UCSD-AML1 (cell line): ENCODE results near the gene UNC5A.
A peak's percentile ranks its signal among the peaks of the same experiment; 100 is the strongest.

ENCODE experiments used
- DNase-seq: peaks from one replicate; lab custom pipeline; 2025; ENCODE audit not compliant: unreplicated experiment; lab: John Stamatoyannopoulos, UW

The UNC5A gene

DNA sequence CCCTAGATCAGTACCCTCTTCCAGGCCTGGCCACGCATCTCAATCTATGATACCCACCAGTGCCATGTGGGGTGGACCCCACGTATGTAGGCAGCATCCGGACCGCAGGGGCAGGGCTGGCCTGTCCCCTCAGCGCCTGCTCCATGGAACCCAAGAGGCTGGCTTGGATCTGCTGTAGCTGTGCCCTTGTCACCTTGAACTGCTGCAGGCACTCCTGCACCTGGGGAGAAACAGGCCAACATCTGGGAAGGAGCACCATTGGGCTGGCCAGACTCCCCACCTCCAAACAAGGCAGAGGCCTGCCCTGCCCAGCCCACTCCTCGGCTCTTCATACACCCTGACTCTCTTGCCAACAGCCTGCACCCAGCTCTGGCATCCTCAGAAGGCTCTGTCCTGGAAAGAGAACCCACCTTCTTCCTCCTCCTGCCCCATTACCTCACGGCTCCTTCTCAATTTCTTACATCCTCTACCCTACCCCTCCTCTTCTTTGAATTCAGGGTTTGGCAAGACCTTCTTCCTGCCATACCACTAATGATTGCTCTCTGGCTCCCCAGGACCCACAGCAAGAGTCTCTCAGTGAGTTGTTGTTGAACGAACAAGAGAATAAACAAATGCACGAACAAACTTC, 81.1 kb downstream of the UNC5A start:
- DNase-seq = no peak

DNA sequence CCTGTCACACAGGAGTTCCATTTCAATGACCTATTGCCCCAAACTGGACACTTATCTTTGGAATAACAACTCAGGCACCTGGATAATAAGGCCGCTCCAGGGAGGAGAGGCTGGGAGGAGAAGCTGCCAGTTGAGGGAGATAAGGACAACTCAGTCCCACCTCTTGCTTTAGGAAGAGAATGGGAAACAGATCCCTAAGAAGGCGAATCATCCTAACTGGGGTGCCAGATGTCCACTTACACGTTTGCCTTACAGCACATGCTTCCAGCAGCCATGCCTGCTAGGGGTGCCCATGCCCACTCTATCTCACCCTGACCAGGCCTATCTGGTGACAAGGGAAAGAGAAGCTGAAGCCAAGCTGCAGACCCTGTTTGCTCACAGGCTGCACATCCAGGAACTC, 82.3 kb downstream of the UNC5A start:
- no peak for DNase-seq

DNA sequence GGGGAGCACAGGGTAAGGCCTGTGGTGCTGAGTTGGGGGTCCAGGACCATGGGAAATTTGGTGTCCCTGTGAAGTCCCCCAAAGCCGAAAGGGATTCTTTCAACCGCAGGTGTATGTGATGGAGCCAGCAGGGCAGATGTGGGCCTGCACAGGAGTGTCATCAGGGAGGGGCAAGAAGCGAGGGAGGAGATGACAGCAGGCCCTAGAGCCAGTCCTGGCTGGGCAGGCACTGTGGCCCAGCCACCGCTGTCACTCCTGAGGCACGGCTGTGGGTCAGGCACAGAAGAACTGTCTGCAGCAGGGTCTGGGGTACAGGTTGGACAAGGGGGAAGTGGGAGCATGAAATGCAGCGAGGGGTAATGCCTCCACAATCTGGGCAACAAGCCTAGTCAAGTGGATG, 83.9 kb downstream of the UNC5A start:
- DNase-seq = no peak

- DNase-seq = no peak
Measured at GRCh38 chr5:176895831-176896230, 85.5 kb downstream of the UNC5A start.

DNA sequence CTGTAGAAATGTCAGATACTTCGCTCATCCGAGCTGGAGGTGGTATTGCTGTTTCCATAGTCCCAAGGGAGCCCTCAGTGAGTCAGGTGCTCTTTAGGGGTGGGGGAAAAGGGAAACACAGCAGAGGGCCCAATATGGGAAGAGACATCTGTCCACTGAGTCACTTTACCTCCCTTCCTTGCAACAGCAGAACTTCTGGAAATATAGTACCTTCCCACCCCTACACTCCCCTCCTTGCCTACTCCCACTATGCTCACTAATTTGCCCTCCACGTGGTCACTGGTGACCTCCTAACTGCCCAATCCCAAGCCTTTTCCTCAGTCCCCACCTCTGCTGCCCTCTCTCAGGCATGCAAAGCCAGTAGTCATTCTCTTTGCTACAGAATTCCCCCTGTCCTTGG, 86.9 kb downstream of the UNC5A start:
- no peak for DNase-seq

DNA sequence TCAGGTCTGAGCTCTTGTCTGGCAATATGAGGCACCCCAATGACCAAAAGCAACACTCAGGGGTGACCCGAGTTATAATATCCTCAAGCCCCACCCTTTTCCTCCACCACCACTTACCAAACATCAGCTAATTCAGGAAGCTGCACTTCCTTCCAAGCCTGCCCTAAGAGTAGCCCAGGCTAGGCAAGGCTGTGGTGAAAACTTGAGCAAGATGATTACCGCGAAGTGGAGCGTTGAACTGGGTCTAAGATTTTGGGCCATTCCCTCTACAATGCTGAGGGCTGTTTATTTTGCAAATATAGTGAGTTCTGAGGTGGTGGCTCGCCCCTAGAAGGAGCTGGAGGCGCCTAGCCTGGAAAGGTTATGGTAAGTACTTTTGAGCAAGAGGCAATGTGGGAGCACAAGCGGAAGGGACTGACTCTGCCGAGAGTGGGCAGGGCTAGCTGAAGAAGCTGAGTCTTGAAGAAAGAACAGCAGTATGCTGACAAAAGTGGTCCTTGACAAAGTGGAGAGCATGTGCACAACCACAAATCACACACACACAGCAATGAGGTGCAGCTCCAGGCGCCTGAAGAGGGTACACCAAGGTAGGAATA, 89.0 kb downstream of the UNC5A start, which contains the start of gene HK3:
TSS of gene HK3 (minus strand) at position 51 of the 596 bp plus-strand sequence. CDS start 3,187 bp downstream, outside the sequence.
- peak; percentile 49 for DNase-seq

DNA sequence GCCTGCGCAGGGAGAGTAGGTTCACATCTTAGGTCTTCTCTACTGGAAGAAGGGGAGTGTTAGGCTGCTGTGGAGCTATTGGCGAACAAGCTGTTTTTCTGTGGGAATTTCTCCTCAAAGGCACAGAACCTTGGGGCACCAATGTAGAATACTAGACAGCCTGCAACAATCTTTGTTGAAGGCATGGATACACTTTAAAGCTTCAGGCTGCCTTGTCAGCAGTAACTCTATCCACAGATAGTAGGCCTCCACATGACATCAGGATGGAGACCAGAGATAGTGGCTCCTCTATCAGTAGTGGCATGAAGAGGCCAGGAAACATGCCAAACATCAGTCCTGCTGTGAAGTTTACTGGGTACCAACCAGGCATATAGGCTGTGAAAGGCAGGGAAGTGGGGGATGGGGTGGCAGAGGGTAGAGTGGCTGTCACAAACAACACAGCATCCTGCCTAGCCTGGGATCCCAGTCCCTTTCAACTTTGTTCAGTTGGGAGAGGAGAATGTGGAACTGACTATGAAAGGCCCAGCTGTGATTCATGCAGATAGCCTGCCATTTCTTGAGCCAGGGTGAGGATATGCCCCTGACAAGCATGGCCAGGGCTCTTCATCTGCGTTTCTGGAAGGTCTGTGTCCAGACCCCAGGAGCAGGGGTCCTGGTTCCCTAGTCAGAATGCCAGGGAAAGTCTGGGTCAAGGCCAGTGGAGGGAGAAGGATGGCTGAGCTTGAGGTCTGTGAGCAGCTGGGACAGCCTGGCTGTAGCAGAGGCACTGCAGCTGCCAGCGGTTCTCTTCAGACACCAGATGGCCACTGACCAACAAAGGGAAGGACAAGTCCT, 89.8 kb downstream of the UNC5A start:
- no peak for DNase-seq

DNA sequence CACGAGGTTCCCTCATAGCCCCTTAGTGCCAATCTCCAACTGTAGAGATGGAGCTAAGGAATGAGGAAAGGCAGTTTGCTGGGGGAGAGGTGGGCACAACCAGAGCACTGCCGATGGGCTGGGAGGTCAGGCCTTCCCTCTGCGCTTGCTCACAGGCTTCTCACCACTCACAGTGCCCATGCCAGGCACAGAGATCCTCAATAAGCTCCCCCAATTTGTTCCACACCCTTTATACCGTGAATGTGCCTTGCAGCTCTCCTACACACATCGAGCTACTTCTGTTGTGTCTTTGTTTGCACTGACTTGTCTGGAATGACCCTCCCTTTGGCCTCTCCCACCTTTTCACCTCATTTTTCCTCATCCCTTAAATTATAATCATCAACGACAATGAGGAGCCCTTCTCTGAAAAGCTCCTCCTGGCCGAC, 90.4 kb downstream of the UNC5A start:
- no peak for DNase-seq

DNA sequence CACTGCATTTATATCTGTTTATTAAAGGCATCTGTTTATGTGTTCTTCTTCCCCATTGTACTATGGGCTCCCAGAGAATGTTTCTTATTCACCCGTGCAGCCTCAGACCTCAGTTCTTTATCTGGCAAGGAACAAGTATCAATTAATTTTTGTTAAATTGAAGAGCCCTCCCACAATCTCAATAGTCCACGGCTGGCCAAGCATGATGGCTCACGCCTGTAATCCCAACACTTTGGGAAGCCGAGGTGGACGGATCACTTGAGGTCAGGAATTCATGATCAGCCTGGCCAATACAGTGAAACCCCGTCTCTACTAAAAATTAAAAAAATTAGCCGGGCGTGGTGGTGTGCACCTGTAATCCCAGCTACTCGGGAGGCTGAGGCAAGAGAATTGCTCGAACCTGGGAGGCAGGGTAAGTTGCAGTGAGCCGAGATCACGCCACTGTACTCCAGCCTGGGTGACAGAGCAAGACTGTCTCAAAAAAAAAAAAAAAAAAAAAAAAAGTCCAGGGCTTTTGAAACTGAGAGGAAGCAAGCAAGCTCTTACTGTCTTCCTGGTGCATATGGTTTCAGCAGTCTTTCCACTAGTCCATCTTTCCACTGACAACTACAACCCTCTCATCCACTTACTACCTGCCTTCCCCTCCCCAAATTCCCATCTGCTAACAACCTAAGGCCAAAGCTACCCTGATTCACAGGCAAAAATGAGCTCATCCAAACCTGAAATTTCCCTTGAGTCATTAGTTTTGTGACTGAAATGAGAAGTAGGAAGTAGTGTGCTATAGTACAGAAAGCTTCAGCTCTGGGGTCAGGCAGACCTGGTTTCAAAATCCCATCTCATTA, 91.1 kb downstream of the UNC5A start:
- DNase-seq = no peak

- DNase-seq = no peak
Measured at GRCh38 chr5:176902102-176902814, 91.9 kb downstream of the UNC5A start.

GRCh38 chr5:176902911-176903664, 92.7 kb downstream of the UNC5A start:
- DNase-seq = no peak

GRCh38 chr5:176904276-176904675, 93.9 kb downstream of the UNC5A start:
- no peak for DNase-seq

- DNase-seq = no peak
Measured at GRCh38 chr5:176906126-176906525, 95.8 kb downstream of the UNC5A start.

DNA sequence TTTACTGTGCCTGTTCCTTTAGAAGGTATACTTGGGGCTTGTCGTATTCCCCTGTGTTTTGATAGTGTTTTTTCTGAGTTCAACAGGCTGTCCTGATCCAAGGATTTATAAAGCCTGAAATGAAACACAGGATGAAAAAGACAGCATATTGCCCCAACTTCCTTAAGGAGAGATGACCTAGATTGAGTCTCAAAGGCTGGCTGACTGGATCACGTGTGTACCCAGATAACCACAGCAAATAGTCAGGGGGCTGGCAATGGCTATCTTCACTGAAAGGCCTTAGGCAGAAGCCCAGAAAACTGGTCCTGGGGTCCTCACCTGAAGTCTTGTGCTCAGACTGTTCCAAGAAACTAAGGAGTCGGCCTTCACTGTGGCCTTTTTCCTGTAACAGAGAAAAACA, 96.4 kb downstream of the UNC5A start:
- DNase-seq = no peak

GRCh38 chr5:176908675-176909368, 98.5 kb downstream of the UNC5A start:
- no peak for DNase-seq

DNA sequence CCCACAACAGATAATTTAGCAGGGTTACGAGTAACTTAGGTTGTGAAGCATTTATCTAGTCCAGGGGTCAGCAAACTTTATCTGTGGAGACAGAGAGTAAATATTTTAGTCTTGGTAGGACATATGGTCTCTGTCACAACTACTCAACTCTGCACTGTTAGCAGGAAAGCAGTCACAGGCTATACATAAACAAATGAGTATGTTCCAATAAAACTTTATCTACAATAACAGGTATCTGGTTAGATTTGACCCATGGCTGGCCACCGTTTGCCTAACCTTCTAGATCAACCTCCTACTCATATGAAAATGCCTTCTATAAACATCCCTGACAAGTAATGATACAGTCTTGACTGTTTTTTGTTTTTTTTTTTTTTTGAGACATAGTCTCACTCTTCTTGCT, 101.8 kb downstream of the UNC5A start:
- no peak for DNase-seq

DNA sequence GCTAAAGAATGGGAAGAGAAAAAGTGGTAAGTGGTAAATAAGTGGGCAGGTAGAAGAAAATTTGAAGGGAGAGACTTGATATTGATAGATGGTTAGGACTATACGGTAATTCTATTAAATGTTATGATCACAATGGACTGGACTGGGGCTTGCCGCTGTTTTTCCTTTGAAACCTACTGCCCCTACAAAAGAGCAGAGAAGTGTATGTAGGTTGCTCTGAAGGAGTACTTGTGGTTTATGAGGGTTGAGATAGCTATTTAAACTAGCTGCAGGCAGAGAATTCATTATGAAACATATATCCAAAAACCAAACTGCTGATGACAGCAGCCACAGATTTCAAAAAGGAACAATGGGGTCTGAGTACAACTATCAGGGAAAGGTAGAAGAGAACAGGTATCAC, 105.5 kb downstream of the UNC5A start:
- DNase-seq = no peak

- no peak for DNase-seq
Measured at GRCh38 chr5:176916337-176916736, 106.0 kb downstream of the UNC5A start.

DNA sequence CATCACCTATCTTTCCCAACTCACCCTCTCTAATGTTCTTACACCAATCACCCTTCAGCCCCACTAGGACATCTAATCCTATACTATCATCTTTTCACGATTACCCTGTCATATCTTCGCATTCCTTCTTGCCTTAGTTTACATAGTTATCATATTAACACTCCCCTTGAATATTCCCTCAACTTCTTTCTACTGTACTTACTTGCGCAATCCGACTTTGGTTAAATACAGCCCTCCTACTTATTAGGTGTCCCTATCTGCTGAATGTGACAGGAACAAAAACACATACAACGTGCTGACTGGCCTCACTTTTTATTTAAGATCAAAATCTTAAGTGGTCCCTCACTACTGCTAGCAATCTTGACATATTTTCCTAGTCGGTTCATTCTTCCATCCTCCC, 108.3 kb downstream of the UNC5A start:
- no peak for DNase-seq
